ENCODE results near the gene REP15. TPM values are rescaled to one million over a fixed set of nuclear protein-coding genes. Genes with fewer than 3 reads are reported as not detected.

The REP15 gene
- total and polyA plus RNA-seq, 2 of the 8 experiments (the other 6 are each of a cell fraction or from before 2014, with no cell fraction given): 0.06 to 0.73 TPM

DNA sequence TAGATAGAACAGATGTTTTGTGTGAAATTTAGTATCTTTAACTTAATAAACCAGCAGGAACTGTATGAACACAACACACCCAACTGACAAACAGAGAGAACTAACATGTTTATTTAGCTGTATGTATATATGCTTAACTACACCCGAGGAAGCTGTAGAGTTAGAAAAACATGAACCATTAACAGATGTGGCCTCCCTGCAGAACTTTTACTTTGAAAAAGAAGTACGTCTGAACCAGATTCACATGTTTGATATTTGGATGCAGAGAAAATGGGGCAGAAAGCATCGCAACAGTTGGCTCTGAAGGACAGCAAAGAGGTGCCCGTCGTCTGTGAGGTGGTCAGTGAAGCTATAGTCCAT lies at the start of gene REP15 (continued):
- no peak for TF ChIP-seq SIN3A (conservative IDR thresholded peaks at IDR 0.05 in 1 of 2, IDR thresholded peaks at IDR 0.05 in 1 of 2; ENCODE audit: low read depth in 1 of 2, low read length in 2 of 2)
- TF ChIP-seq, protein P1, sequence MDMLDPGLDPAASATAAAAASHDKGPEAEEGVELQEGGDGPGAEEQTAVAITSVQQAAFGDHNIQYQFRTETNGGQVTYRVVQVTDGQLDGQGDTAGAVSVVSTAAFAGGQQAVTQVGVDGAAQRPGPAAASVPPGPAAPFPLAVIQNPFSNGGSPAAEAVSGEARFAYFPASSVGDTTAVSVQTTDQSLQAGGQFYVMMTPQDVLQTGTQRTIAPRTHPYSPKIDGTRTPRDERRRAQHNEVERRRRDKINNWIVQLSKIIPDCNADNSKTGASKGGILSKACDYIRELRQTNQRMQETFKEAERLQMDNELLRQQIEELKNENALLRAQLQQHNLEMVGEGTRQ (IDR thresholded peaks at IDR 0.05; ENCODE audit: low read length): no peak
